NCI-H1436 treated with DMSO at 0.1 percent for 48 hours (cell line): ENCODE results near the gene CCDC191.
A peak's percentile ranks its signal among the peaks of the same experiment; 100 is the strongest.

Experiments
- DNase-seq: peaks from one replicate; lab custom pipeline; 2025; lab: John Stamatoyannopoulos, UW

CCDC191 gene

GRCh38 chr3:113954091-113954685 lies 102.1 kb downstream of the CCDC191 start:
- DNase-seq, result no peak

GRCh38 chr3:113953677-113954076 lies 102.6 kb downstream of the CCDC191 start:
- DNase-seq, result no peak

- DNase-seq, result no peak
Observed at GRCh38 chr3:113952921-113953320, 103.4 kb downstream of the CCDC191 start.

- DNase-seq, result no peak
Observed at GRCh38 chr3:113948015-113948917, 108.1 kb downstream of the CCDC191 start.

GRCh38 chr3:113947372-113948014 lies 108.8 kb downstream of the CCDC191 start, which contains the start of gene ZDHHC23:
ZDHHC23 (plus strand) TSS chr3:113948013; CDS start chr3:113948803, 790 bp downstream.
- DNase-seq, result peak; percentile 25

- DNase-seq, result no peak
Observed at GRCh38 chr3:113946831-113947230, 109.5 kb downstream of the CCDC191 start.

GRCh38 chr3:113927556-113927955 lies 128.8 kb downstream of the CCDC191 start:
- no peak for DNase-seq

GRCh38 chr3:113914646-113915045 lies 141.7 kb downstream of the CCDC191 start:
- DNase-seq, result no peak
